ENCODE results near the gene ASTN2. TPM values are rescaled to one million over a fixed set of nuclear protein-coding genes. Genes with fewer than 3 reads are reported as not detected.

Gene ASTN2
- total RNA-seq, 4 donors from 2014 or later = 3.0 to 7.0 (median 5.2) TPM

- Histone ChIP-seq H3K9me3 (no peaks in the 10 kb centered on the region), H3K36me3 (no peaks in the 10 kb centered on the region), H3K27me3 (no peaks in the 10 kb centered on the region), H3K27ac (no peak overlapping the region), H3K4me1 (no peaks in the 10 kb centered on the region), H3K4me3 (no peak overlapping the region)
- in situ Hi-C loops (cut with MboI; ENCODE audit: low pct_ligation_motif_present in 1 of 4, low pct_unique_long_range_greater_than_20kb in 1 of 4, low sequenced_read_pairs in 3 of 4) (no loop called here), intact Hi-C loops (cut with DNase I; ENCODE audit: low total_unique reads) (no loop called here)
- no peak for DNase-seq
- WGBS, 2 donors (ENCODE audit: low coverage in 1 of 2) = 41 to 45% methylated on average over 5 of the region's 5 CpGs
- TF ChIP-seq POLR2AphosphoS5 (IDR thresholded peaks at IDR 0.05) (no peak), EP300 (IDR thresholded peaks at IDR 0.05; ENCODE audit: low read depth) (no peak), POLR2A (IDR thresholded peaks at IDR 0.05) (no peak), CTCF (IDR thresholded peaks at IDR 0.05) (no peak)
These were observed 479.5 kb downstream of the ASTN2 start for GRCh38 chr9:116935149-116935897.

- intact Hi-C loops (cut with DNase I; ENCODE audit: low total_unique reads) = no loop called here
- Histone ChIP-seq H3K27me3 (no peaks in the 10 kb centered on the region), H3K36me3 (no peaks in the 10 kb centered on the region), H3K4me3 (no peak overlapping the region), H3K9me3 (no peaks in the 10 kb centered on the region), H3K27ac (no peak overlapping the region), H3K4me1 (no peaks in the 10 kb centered on the region)
- TF ChIP-seq EP300 (IDR thresholded peaks at IDR 0.05; ENCODE audit: low read depth) (no peak), CTCF (IDR thresholded peaks at IDR 0.05) (no peak), POLR2A (IDR thresholded peaks at IDR 0.05) (no peak), POLR2AphosphoS5 (IDR thresholded peaks at IDR 0.05) (no peak)
- 82 to 86% methylated on average over 4 to 5 of the region's 5 CpGs for WGBS, 2 donors (ENCODE audit: low coverage in 1 of 2)
- no peak for DNase-seq
- in situ Hi-C loops (cut with MboI; ENCODE audit: low pct_ligation_motif_present in 1 of 4, low pct_unique_long_range_greater_than_20kb in 1 of 4, low sequenced_read_pairs in 3 of 4) = no loop called here
These were observed 480.7 kb downstream of the ASTN2 start for GRCh38 chr9:116934131-116934530.

GRCh38 chr9:116933251-116933650, 481.6 kb downstream of the ASTN2 start:
- H3K27ac ChIP-seq = no peak overlapping the region
- DNase-seq = no peak
- in situ Hi-C loops (cut with MboI; ENCODE audit: low pct_ligation_motif_present in 1 of 4, low pct_unique_long_range_greater_than_20kb in 1 of 4, low sequenced_read_pairs in 3 of 4) = no loop called here

GRCh38 chr9:116929621-116930020, 485.2 kb downstream of the ASTN2 start:
- DNase-seq = no peak
- TF ChIP-seq EP300 (IDR thresholded peaks at IDR 0.05; ENCODE audit: low read depth) = no peak
- intact Hi-C loops (cut with DNase I; ENCODE audit: low total_unique reads) = no loop called here
- 65 to 69% methylated on average over 3 of the region's 3 CpGs for WGBS, 2 donors (ENCODE audit: low coverage in 1 of 2)
- in situ Hi-C loops (cut with MboI; ENCODE audit: low pct_ligation_motif_present in 1 of 4, low pct_unique_long_range_greater_than_20kb in 1 of 4, low sequenced_read_pairs in 3 of 4) = no loop called here
- Histone ChIP-seq H3K9me3 (no peaks in the 10 kb centered on the region), H3K27ac (no peak overlapping the region), H3K4me1 (no peaks in the 10 kb centered on the region), H3K27me3 (no peaks in the 10 kb centered on the region), H3K36me3 (no peaks in the 10 kb centered on the region), H3K4me3 (no peak overlapping the region)

More at GRCh38 chr9:116933251-116933650, 481.6 kb downstream of the ASTN2 start:
- Histone ChIP-seq H3K27me3 (no peaks in the 10 kb centered on the region), H3K4me3 (no peak overlapping the region), H3K36me3 (no peaks in the 10 kb centered on the region), H3K4me1 (no peaks in the 10 kb centered on the region), H3K9me3 (no peaks in the 10 kb centered on the region)
- TF ChIP-seq POLR2A (IDR thresholded peaks at IDR 0.05) = no peak
- TF ChIP-seq CTCF (IDR thresholded peaks at IDR 0.05) = no peak
- TF ChIP-seq EP300 (IDR thresholded peaks at IDR 0.05; ENCODE audit: low read depth) = no peak
- TF ChIP-seq POLR2AphosphoS5 (IDR thresholded peaks at IDR 0.05) = no peak
- intact Hi-C loops (cut with DNase I; ENCODE audit: low total_unique reads) = no loop called here
- 71 to 79% methylated on average over 2 of the region's 2 CpGs for WGBS, 2 donors (ENCODE audit: low coverage in 1 of 2)

- Histone ChIP-seq H3K9me3 (no peaks in the 10 kb centered on the region), H3K27me3 (no peaks in the 10 kb centered on the region), H3K4me3 (no peak overlapping the region), H3K27ac (no peak overlapping the region), H3K4me1 (no peaks in the 10 kb centered on the region), H3K36me3 (no peaks in the 10 kb centered on the region)
- TF ChIP-seq POLR2A (IDR thresholded peaks at IDR 0.05) = no peak
- no peak for TF ChIP-seq EP300 (IDR thresholded peaks at IDR 0.05; ENCODE audit: low read depth)
- no peak for DNase-seq
- intact Hi-C loops (cut with DNase I; ENCODE audit: low total_unique reads) = no loop called here
- in situ Hi-C loops (cut with MboI; ENCODE audit: low pct_ligation_motif_present in 1 of 4, low pct_unique_long_range_greater_than_20kb in 1 of 4, low sequenced_read_pairs in 3 of 4) = no loop called here
- WGBS, 2 donors (ENCODE audit: low coverage in 1 of 2) = 57 to 59% methylated on average over 4 of the region's 4 CpGs
These were observed 486.0 kb downstream of the ASTN2 start for GRCh38 chr9:116928884-116929283.

Data from transverse colon (tissue), 4 donors.